ENCODE results near the gene LTN1.

The LTN1 gene

DNA sequence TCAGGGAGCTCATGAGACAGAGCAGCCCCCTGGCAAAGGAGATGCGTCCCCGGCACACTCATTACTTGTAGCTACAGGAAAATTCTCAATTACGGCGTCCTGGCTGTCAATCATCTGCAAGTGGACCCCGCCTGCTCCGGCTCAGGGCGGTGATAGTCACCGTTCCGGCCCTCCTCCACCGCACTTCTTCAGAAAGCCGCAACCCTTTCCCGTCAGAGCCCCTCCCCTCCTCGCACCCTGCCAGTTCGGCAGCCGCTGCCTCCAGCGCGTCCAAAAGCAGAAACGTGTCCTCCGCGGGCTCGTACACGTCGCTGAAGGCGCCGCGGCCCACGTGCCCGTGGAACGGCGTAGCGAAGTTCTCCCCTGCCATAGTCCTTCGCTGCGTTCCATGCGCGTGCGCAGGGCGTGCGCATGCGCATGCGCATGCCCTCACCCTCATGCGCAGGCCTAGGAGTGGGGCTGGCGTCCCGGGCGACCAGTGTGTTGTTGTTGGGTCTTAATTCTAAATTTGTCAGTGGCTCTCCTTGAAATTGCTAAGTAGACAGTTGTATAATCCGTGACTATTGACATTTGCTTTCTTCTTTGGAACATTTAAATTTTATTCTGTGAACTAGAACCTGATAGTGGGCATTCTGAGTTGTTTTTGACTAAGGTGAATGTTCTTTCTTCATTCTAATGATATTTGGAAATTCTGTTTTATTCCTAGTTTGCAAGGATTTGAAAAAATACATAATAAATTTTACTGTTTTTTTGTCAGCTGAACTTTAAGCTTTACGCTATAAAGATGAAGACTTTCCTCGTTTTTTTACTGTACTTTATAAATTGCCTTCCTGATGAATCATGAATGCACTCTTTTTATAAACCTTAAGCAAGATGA is 107.5 kb downstream of the LTN1 start:
- no peak for FAIRE-seq
- peak; percentile 83 for DNase-seq (ENCODE audit: low spot score)

DNA sequence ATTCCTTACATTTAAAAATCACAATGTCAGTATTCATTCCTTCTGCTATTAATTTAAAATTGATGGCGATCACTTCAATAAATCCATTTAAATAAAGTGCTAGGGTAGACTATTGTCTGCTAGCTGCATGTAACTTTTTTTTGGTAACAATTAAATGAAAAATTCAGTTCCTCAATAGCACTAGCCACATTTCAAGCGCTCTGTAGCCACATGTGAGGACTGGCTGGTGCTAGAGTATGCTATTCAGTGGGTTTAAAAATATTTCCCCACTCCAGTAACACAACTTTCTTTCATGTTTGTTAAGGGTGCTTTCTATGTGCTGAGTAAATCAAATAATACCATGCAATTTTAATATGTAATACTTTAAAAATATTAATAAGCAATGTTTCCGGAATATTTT is 108.2 kb downstream of the LTN1 start:
- no peak for FAIRE-seq
- DNase-seq (ENCODE audit: low spot score), result no peak

DNA sequence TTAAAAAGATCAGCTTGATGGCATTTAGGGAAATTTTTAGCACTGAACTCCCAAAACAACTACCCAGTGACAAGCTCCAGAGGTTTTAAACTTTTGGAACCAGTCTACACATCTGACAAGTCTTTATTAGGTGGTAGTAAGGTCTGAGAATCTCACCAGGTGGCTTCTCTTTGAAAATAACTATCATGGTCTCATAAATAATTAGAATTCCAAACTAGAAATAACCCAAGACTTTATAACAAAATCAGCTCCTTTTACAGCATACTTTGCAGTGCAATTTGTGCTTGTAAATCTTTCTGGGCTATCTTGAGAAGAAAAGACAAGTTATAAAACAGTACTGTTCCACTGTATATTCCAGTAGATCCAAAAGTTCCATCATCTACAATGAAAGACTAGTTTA is 108.7 kb downstream of the LTN1 start:
- no peak for DNase-seq (ENCODE audit: low spot score)
- FAIRE-seq, result no peak

DNA sequence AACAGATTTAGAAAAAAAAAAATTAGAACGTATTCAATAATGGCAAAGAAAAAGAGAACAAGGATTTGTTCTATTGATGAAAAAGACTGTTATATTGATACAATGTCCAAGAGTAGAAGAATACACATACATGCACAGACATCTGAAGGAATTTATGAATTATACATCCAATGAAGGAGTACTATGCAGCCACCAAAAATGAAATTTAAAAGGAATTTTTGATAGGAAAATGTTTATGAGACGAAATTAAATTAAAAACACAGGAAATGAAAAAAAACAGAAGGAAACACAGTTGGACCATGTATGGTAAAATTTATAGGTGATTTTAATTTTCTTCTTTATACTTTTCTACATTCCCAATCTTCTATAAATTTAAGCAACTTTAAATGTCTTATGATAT is 110.3 kb downstream of the LTN1 start:
- DNase-seq (ENCODE audit: low spot score), result no peak
- peak; percentile 2 for FAIRE-seq

Data from RCC 7860 (cell line).